ENCODE data around the gene PCNT.

The PCNT gene

GRCh38 chr21:46323710-46324389 is at the start of gene PCNT, which contains the start of gene C21orf58:
Gene PCNT (plus strand): TSS chr21:46324156. CDS start chr21:46324229, 73 bp downstream.
Gene C21orf58 (minus strand): TSS chr21:46323870. CDS start chr21:46322738, 1,132 bp downstream.
- in situ Hi-C loops (cut with MboI; ENCODE audit: low sequenced_read_pairs, unreplicated experiment) = no loop called here
- no peak for TF ChIP-seq CTCF (IDR thresholded peaks at IDR 0.05; ENCODE audit: borderline replicate concordance, control extremely low read depth, extremely low read depth, insufficient read depth, missing control alignments)
- DNase-seq (ENCODE audit: low spot score) = peak; percentile 98

- DNase-seq (ENCODE audit: low spot score) = no peak
- TF ChIP-seq CTCF (IDR thresholded peaks at IDR 0.05; ENCODE audit: borderline replicate concordance, control extremely low read depth, extremely low read depth, insufficient read depth, missing control alignments) = no peak
- in situ Hi-C loops (cut with MboI; ENCODE audit: low sequenced_read_pairs, unreplicated experiment) = no loop called here
These were observed 49.1 kb upstream of the PCNT start for GRCh38 chr21:46274797-46275390.

GRCh38 chr21:46284077-46284644 is 39.8 kb upstream of the PCNT start:
- DNase-seq (ENCODE audit: low spot score) = no peak
- TF ChIP-seq CTCF (IDR thresholded peaks at IDR 0.05; ENCODE audit: borderline replicate concordance, control extremely low read depth, extremely low read depth, insufficient read depth, missing control alignments) = no peak
- in situ Hi-C loops (cut with MboI; ENCODE audit: low sequenced_read_pairs, unreplicated experiment) = no loop called here

- no peak for DNase-seq (ENCODE audit: low spot score)
- TF ChIP-seq CTCF (IDR thresholded peaks at IDR 0.05; ENCODE audit: borderline replicate concordance, control extremely low read depth, extremely low read depth, insufficient read depth, missing control alignments) = no peak
- in situ Hi-C loops (cut with MboI; ENCODE audit: low sequenced_read_pairs, unreplicated experiment) = no loop called here
These were observed 39.2 kb upstream of the PCNT start for GRCh38 chr21:46284733-46285132.

GRCh38 chr21:46285206-46285661 is 38.7 kb upstream of the PCNT start, which contains the start of gene MCM3AP:
Gene MCM3AP (minus strand): TSS chr21:46285611. CDS start chr21:46285286, 325 bp downstream.
- DNase-seq (ENCODE audit: low spot score) = no peak
- TF ChIP-seq CTCF (IDR thresholded peaks at IDR 0.05; ENCODE audit: borderline replicate concordance, control extremely low read depth, extremely low read depth, insufficient read depth, missing control alignments) = no peak
- in situ Hi-C loops (cut with MboI; ENCODE audit: low sequenced_read_pairs, unreplicated experiment) = no loop called here

- DNase-seq (ENCODE audit: low spot score) = peak; percentile 98
- TF ChIP-seq CTCF (IDR thresholded peaks at IDR 0.05; ENCODE audit: borderline replicate concordance, control extremely low read depth, extremely low read depth, insufficient read depth, missing control alignments) = peak; percentile 28
- in situ Hi-C loops (cut with MboI; ENCODE audit: low sequenced_read_pairs, unreplicated experiment) = no loop called here
These were observed 38.0 kb upstream of the PCNT start, which contains the start of gene YBEY for GRCh38 chr21:46285761-46286647. Gene YBEY (plus strand): TSS chr21:46286342. CDS start chr21:46286914, 572 bp downstream.
